ENCODE results near the gene CSMD2. TPM values are rescaled to one million over a fixed set of nuclear protein-coding genes. Genes with fewer than 3 reads are reported as not detected.

CSMD2 gene
- total and polyA plus RNA-seq, 7 donors = under 0.01 to 0.83 (median 0.16) TPM

DNA sequence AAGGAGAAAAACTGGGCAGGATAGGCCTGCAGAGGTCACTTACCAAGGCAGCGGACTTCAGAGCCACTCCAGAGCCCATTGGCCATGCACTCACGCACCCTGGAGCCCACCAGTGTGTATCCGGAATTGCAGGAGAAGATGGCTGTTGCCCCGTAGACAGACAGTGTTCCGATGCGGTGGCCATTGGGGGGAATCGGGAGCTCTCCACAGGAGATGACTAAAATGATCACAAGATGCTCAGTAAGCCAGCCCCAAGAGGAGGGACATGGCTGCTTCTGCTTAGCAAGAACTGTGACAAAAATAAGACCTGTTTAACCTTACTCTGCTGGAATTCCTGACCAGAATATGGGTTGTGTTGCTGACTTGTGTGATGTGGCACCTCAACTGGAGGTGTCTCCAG lies 595.7 kb downstream of the CSMD2 start:
- intact Hi-C loops (cut with DNase I) = no loop called here
- TF ChIP-seq POLR2AphosphoS5 (IDR thresholded peaks at IDR 0.05) (no peak), POLR2A (IDR thresholded peaks at IDR 0.05) (no peak), EP300 (IDR thresholded peaks at IDR 0.05) (no peak)
- TF ChIP-seq, protein P1, sequence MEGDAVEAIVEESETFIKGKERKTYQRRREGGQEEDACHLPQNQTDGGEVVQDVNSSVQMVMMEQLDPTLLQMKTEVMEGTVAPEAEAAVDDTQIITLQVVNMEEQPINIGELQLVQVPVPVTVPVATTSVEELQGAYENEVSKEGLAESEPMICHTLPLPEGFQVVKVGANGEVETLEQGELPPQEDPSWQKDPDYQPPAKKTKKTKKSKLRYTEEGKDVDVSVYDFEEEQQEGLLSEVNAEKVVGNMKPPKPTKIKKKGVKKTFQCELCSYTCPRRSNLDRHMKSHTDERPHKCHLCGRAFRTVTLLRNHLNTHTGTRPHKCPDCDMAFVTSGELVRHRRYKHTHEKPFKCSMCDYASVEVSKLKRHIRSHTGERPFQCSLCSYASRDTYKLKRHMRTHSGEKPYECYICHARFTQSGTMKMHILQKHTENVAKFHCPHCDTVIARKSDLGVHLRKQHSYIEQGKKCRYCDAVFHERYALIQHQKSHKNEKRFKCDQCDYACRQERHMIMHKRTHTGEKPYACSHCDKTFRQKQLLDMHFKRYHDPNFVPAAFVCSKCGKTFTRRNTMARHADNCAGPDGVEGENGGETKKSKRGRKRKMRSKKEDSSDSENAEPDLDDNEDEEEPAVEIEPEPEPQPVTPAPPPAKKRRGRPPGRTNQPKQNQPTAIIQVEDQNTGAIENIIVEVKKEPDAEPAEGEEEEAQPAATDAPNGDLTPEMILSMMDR (IDR thresholded peaks at IDR 0.05) = no peak
- Histone ChIP-seq H3K27ac (no peak overlapping the region), H3K9me3 (no peaks in the 10 kb centered on the region), H3K36me3 (no peaks in the 10 kb centered on the region), H3K4me1 (peaks cover 0 to 1% (median under 1%) of the 10 kb centered on the region in 4 donors), H3K4me3 (no peak overlapping the region), H3K27me3 (no peaks in the 10 kb centered on the region)
- 94 to 96% methylated on average over 7 of the region's 7 CpGs for WGBS, 2 donors
- no peak for DNase-seq

DNA sequence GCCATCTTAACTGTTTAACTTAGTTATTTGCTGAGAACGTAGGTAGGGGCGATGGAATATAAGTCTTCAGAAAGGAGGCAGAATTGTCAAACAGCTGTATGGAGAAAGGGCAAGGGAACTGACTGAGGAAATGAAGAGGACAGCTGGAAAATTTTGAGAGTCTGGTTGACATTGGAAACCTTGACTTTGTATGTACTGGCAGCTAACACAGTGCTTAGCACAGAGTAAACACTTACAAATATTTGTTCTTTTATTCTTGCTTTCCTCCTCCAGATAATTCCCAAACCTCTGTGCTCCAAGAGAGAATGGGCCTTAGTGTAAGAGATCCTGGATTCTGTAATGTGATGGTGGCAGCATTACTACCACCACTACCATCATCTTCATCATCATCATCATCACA lies 601.3 kb downstream of the CSMD2 start:
- intact Hi-C loops (cut with DNase I) = no loop called here
- WGBS, 2 donors = 49 to 71% methylated on average over 2 of the region's 2 CpGs
- Histone ChIP-seq H3K9me3 (no peaks in the 10 kb centered on the region), H3K27ac (no peak overlapping the region), H3K4me1 (no peaks in the 10 kb centered on the region), H3K27me3 (no peaks in the 10 kb centered on the region), H3K36me3 (no peaks in the 10 kb centered on the region), H3K4me3 (no peak overlapping the region)
- TF ChIP-seq POLR2AphosphoS5 (IDR thresholded peaks at IDR 0.05) (no peak), EP300 (IDR thresholded peaks at IDR 0.05) (no peak), POLR2A (IDR thresholded peaks at IDR 0.05) (no peak)
- DNase-seq = no peak

DNA sequence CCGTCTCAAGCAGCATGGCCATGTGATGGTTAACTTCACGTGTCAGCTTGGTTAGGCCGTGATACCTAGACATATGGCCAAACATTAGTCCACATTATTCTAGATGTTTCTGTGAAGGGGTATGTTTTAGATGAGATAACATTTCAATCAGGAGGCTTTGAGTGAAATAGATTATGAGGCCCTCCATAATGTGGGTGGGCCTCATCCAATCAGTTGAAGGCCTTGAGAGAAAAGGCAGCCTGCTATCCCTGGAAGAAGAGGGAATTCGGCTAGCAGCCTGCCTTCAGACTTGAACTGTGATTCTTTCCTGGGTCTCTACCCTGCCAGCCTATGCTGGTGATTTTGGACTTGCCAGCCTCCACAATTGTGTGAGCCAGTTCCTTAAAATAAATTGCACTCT lies 602.5 kb downstream of the CSMD2 start:
- Histone ChIP-seq H3K9me3 (no peaks in the 10 kb centered on the region), H3K27ac (no peak overlapping the region), H3K36me3 (no peaks in the 10 kb centered on the region), H3K4me3 (no peak overlapping the region), H3K27me3 (no peaks in the 10 kb centered on the region), H3K4me1 (no peaks in the 10 kb centered on the region)
- intact Hi-C loops (cut with DNase I) = no loop called here
- no peak for TF ChIP-seq POLR2A (IDR thresholded peaks at IDR 0.05)
- TF ChIP-seq, protein P1 (IDR thresholded peaks at IDR 0.05) = no peak
- no peak for TF ChIP-seq POLR2AphosphoS5 (IDR thresholded peaks at IDR 0.05)
- no peak for TF ChIP-seq EP300 (IDR thresholded peaks at IDR 0.05)
- WGBS, 2 donors = 85 to 87% methylated on average over 4 of the region's 4 CpGs
- no peak for DNase-seq

DNA sequence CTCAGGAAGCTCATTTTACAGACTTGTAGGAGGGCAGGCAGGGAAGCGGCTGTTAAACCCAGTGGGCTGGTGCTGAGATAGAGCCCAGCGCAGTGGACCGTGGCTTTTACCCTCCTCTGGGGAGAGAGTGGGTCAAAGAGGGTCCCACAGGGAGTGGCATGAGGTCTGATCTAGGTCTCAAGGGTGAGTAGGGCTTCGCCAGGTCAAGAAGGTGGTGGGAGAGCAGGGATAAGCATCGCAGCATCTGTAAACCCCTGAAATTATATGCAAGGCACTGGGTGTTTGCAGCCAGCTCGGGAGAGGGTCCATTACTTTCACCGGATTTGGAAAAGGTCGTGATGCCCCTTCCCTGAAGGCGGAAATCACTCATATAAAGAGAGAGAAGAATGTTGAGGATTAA lies 603.5 kb downstream of the CSMD2 start:
- H3K4me1 ChIP-seq = no peaks in the 10 kb centered on the region
- H3K27me3 ChIP-seq = no peaks in the 10 kb centered on the region
- no peak for DNase-seq
- no peaks in the 10 kb centered on the region for H3K36me3 ChIP-seq
- H3K4me3 ChIP-seq = no peak overlapping the region
- 73 to 88% methylated on average over 9 of the region's 9 CpGs for WGBS, 2 donors
- no peaks in the 10 kb centered on the region for H3K9me3 ChIP-seq
- intact Hi-C loops (cut with DNase I) = no loop called here
- no peak overlapping the region for H3K27ac ChIP-seq
- no peak for TF ChIP-seq POLR2A (IDR thresholded peaks at IDR 0.05)
- no peak for TF ChIP-seq EP300 (IDR thresholded peaks at IDR 0.05)
- TF ChIP-seq, protein P1 (IDR thresholded peaks at IDR 0.05) = no peak
- TF ChIP-seq POLR2AphosphoS5 (IDR thresholded peaks at IDR 0.05) = no peak

DNA sequence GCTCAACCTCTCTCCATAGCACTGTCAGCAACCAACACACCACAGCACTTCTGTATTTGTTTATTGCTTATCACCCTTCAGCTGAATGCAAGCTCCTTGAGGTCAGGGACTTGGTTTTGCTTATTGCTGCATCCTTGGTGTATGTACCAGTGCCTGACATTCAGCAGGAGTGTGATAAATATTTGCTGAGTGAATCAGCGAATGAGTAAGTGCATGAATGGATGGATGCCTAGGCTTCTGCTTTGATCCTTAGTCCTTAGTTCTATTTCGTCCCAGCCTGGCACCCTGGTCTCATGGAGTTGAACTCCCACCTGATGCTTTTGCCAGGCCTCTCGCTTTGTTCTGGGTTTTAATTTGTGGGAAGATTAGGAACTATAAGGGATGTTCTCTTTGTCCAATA lies 604.4 kb downstream of the CSMD2 start:
- H3K4me1 ChIP-seq = no peaks in the 10 kb centered on the region
- 85 to 89% methylated on average over 3 of the region's 3 CpGs for WGBS, 2 donors
- no peak for DNase-seq
- H3K27ac ChIP-seq = no peak overlapping the region
- intact Hi-C loops (cut with DNase I) = no loop called here
- no peaks in the 10 kb centered on the region for H3K36me3 ChIP-seq
- no peaks in the 10 kb centered on the region for H3K27me3 ChIP-seq
- H3K9me3 ChIP-seq = no peaks in the 10 kb centered on the region
- no peak overlapping the region for H3K4me3 ChIP-seq
- TF ChIP-seq, protein P1 (IDR thresholded peaks at IDR 0.05) = no peak
- TF ChIP-seq POLR2A (IDR thresholded peaks at IDR 0.05) (no peak), EP300 (IDR thresholded peaks at IDR 0.05) (no peak), POLR2AphosphoS5 (IDR thresholded peaks at IDR 0.05) (no peak)

All from sigmoid colon (tissue), 7 donors.